ENCODE data around the gene RETREG2. TPM values are rescaled to one million over a fixed set of nuclear protein-coding genes. Genes with fewer than 3 reads are reported as not detected.

Gene RETREG2
- total and polyA plus RNA-seq, 2 of the 8 experiments (the other 6 are each of a cell fraction or from before 2014, with no cell fraction given) = 51.3 to 67.4 TPM

- TF ChIP-seq FOSL1 (IDR thresholded peaks at IDR 0.05; ENCODE audit: insufficient read depth, low read depth, low read length) (no peak), SIX5 (IDR thresholded peaks at IDR 0.05; ENCODE audit: low read depth, low read length) (no peak), ATF2 (IDR thresholded peaks at IDR 0.05; ENCODE audit: low read length) (no peak), E2F6 (IDR thresholded peaks at IDR 0.05) (no peak), CHD1 (IDR thresholded peaks at IDR 0.05; ENCODE audit: low read depth, low read length) (no peak), HDAC6 (IDR thresholded peaks at IDR 0.05; ENCODE audit: low read depth, low read length) (no peak), MAFK (IDR thresholded peaks at IDR 0.05; ENCODE audit: low read depth, low read length) (no peak)
Observed at GRCh38 chr2:219173176-219173575, 4.9 kb upstream of the RETREG2 start (continued).

Measured in H1 (cell line).